C4-2B (cell line): ENCODE measurements around the gene TRAPPC10.

Experiments used
- ZFX ChIP-seq: fragments of 450-650 bp; IDR thresholded peaks from 2 replicates; pipeline ENCODE4 v1.6.1; 2017
- TF ChIP-seq, protein P1 (sequence below): fragments of 450-650 bp; conservative IDR thresholded peaks from 2 replicates; pipeline ENCODE4 v1.5.1; 2017; ENCODE audit warnings: mild to moderate bottlenecking

DNA sequence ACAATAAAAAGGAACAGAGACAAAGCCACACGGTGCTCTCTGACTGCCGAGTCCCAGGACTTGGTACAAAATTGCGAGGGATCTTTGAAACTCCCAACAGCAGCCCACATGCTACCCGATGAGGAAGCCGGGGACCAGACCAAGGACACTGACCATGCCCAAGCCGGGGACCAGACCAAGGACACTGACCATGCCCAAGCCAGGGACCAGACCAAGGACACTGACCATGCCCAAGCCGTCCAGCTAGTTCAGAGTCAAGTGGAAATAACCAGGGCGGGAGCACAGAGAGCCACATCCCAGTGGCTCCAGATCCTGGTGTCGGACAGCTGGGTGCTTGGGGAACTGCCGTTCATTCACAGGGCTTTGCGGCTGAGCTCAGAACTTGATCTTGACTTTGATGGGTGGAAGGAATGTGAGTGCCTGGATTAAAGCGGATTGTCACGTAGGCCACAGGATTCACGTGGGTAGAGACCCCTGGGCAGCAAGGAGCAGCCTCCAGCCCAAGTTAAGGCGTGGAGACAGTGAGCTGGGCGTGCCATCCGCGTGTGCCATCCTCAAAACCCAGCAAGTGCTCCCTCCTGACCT is 16.5 kb upstream of the TRAPPC10 start:
- TF ChIP-seq, protein P1, sequence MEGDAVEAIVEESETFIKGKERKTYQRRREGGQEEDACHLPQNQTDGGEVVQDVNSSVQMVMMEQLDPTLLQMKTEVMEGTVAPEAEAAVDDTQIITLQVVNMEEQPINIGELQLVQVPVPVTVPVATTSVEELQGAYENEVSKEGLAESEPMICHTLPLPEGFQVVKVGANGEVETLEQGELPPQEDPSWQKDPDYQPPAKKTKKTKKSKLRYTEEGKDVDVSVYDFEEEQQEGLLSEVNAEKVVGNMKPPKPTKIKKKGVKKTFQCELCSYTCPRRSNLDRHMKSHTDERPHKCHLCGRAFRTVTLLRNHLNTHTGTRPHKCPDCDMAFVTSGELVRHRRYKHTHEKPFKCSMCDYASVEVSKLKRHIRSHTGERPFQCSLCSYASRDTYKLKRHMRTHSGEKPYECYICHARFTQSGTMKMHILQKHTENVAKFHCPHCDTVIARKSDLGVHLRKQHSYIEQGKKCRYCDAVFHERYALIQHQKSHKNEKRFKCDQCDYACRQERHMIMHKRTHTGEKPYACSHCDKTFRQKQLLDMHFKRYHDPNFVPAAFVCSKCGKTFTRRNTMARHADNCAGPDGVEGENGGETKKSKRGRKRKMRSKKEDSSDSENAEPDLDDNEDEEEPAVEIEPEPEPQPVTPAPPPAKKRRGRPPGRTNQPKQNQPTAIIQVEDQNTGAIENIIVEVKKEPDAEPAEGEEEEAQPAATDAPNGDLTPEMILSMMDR = no peak
- no peak for TF ChIP-seq ZFX
